IPS DF 19.7 (cell line): ENCODE results near the gene PPM1H.
"Not testable (repeated sequence)": the region's sequence is repeated elsewhere in the genome, so short reads cannot be mapped to it uniquely, and the experiment has no call there.

ENCODE experiments used
- DNase-seq: peaks from one replicate; pipeline ENCODE4 v3.0.0-alpha.2; 2013; ENCODE audit warnings: low read depth, low spot score

The PPM1H gene

DNA sequence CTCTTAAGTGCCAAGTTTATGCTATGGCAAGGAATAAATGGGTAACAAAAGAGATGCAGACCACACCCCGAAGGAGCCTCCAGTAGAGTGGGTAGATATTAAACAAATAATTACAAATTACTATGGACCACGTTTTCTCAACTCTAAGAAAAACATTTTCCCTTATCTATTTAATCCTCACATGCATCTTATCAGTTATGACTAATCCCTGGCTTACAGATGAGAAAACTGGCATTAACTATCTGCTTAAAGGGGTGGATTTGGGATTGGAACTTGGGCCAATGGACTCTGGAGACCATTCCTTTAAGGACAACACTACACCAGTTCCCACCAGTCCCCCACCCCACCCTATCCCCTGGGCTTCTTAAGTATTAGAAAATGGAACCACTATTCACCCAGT is 26.3 kb downstream of the PPM1H start:
- no peak for DNase-seq

DNA sequence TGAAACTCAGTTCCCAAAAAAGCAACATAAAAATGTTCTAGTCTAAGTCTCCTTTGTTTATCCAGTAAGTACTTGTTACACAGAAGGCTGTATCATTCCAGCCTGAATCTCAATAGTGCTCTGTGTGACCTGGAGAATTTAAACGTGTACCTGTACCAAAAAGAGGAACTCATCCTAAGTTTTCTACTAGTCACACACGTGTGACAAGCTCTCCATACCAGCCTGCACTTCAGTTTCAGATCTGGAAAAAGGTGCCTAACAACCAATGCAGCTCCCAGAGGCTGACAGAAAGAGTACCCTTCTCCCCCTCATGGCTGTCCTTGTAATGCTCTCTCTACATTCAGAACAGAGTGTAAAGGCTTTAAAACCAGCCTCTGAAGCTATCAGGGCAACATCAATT is 27.4 kb downstream of the PPM1H start:
- no peak for DNase-seq

DNA sequence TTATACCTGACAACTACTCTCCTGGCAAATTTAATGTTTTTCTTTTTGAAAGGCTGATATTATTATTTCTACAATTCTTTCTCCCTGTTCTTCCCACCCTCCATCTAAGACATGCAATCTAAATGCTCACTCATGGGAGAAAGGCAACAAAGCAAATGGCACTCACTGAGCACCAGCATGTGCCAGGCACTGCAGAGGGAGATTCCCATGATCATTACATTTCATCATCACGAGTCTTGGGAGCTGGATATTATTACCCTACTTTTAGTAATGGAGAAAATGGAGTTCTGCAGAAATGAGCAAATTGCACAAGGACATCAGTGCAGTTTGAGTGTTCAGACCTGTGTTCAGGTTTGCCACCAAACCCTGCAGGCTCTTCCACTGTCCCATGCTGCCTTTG is 27.9 kb downstream of the PPM1H start:
- no peak for DNase-seq

DNA sequence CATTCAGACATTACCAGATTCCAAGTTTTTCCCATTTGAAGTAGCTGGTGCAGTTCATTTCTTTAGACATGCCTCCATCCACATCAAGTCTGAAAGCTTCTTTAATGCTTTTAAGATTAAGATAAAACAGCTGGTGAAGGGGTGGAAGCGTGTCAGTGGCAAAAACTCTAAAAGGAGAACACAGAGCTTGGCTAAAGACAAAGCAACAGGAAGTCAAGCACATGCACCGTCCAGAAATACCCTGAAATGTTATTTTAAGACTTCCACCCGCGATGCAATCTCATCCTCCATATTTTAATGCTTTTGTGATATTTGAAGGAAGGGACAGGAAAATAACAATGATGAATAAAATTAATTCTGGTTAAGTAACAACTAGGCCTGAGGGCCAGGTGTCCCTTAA is 31.8 kb downstream of the PPM1H start:
- no peak for DNase-seq

- DNase-seq, result no peak
Observed at GRCh38 chr12:62900686-62901272, 34.2 kb downstream of the PPM1H start.

DNA sequence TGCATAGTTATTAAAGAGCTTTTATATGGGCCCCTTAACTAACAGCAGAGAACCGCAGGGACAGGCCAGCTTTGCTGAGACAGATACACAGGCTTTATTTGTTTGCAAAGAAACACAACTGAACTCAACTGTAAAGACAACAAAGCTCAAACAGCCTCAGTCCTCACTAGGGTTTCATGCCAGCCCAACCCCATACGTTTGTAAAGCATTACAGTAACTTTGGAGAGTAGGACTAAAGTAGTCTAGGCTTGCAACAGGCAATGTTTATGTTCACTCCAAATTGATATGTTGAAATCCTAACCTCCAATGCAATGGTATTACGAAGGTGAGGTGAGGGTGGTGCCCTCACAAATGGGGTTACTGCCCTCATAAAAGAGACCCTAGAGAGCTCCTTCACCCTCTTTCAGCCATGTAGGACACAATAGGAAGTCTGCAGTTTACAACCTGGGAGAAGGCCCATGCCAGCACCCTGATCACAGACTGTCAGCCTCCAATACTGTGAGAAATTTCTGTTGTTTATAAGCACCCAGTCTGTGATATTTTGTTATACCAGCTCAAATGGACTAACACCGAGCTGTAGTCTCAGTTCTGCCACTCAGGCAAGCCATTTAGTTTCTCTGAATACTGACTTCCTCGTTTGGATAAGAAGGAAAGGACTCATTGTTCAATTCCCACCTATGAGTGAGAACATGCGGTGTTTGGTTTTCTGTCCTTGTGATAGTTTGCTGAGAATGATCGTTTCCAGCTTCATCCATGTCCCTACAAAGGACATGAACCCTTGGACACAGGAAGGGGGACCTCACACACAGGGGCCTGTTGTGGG is 35.2 kb downstream of the PPM1H start:
- DNase-seq, result no peak

GRCh38 chr12:62898526-62898925 is 36.4 kb downstream of the PPM1H start:
- DNase-seq, result no peak

DNA sequence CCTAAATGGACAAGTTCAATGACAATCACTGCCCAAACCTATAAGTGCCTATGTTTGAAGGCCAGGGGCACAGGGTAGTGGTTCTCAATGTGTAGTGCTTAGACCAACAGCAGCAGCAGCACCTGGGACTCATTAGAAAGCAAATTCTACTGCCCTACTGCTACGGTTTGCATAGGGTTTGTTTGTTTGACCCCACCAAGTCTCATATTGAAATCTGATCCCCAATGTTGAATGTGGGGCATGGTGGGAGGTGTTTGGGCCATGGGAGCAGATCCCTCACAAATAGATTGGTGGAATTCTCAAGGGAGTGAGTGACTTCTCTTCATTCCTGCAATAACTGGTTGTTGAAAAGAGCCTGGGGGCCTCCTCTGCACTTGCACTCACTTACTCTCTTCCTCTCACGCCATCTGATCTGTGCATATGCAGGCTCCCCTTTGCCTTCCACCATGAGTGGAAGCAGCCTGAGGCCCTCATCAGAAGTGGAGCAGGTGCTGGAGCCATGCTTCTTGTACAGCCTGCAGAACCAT is 39.5 kb downstream of the PPM1H start:
- no peak for DNase-seq

GRCh38 chr12:62893276-62893675 is 41.7 kb downstream of the PPM1H start:
- no peak for DNase-seq

- DNase-seq, result no peak
Observed at GRCh38 chr12:62891805-62892549, 43.0 kb downstream of the PPM1H start.

- DNase-seq, result no peak
Observed at GRCh38 chr12:62888454-62889110, 46.4 kb downstream of the PPM1H start.

GRCh38 chr12:62886796-62887195 is 48.2 kb downstream of the PPM1H start:
- DNase-seq, result no peak

- no peak for DNase-seq
Observed at GRCh38 chr12:62885242-62885641, 49.7 kb downstream of the PPM1H start.

DNA sequence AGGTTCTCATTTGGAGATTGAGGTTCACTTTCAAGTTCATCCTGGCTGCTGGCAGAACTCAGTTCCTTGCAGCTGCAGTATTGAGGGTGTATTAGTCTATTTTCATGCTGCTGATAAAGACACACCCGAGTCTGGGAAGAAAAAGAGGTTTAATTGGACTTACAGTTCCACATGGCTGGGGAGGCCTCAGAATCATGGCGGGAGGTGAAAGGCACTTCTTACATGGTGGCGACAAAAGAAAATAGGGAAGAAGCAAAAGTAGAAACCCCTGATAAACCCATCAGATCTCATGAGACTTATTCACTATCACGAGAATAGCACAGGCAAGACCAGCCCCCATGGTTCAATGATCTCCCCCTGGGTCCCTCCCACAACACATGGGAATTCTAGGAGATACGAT is 50.1 kb downstream of the PPM1H start:
- not testable (repeated sequence) for DNase-seq

GRCh38 chr12:62882696-62883095 is 52.3 kb downstream of the PPM1H start:
- no peak for DNase-seq

GRCh38 chr12:62882140-62882539 is 52.8 kb downstream of the PPM1H start:
- DNase-seq, result no peak

DNA sequence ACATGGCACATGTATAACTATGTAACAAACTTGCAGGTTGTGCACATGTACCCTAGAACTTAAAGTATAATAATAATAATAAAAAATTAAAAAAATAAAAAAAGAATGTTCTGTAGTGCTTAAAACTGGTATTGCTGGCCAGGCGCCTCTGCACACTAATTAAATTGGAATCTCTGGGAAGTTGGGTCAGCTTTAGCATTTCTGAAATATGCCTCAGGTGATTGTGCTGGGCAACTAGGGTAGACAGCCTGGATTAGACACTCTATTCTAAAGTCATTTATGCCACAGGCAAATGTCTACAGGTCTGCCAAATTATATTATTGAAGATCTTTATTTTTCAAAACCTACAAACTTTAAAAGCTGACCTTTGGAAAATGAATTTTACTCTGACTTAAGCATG is 55.3 kb downstream of the PPM1H start:
- DNase-seq, result no peak

- not testable (repeated sequence) for DNase-seq
Observed at GRCh38 chr12:62879228-62879627, 55.7 kb downstream of the PPM1H start.

GRCh38 chr12:62878211-62878610 is 56.7 kb downstream of the PPM1H start:
- DNase-seq, result no peak

DNA sequence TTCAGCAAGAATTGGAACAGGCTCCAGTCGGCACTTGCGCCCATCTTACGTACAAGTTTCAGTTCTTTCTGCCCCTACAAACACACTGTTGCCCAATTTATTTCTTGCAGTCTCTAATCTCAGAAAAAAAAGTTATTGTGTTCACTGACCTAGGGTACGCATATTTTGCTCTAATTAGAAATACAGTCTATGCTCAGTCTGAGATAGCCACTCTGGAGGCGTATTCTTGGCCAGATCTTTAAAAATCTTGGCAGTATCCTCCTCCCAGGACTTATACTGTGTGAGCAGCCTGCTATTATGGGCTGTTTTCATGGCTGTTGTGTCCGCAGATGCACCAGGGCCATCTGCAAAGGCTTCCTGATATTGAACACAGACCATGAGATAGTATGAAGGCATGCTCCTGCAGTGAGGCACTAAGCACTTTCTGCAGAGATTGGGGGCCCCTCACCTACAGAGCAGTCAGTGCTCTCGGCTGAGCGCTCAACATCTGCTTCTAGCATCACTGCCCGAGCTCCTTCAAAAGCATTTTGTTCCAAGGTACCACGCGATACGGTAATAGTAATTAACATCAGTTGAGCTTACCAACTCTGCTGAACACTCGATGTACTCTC is 57.9 kb downstream of the PPM1H start:
- no peak for DNase-seq

DNA sequence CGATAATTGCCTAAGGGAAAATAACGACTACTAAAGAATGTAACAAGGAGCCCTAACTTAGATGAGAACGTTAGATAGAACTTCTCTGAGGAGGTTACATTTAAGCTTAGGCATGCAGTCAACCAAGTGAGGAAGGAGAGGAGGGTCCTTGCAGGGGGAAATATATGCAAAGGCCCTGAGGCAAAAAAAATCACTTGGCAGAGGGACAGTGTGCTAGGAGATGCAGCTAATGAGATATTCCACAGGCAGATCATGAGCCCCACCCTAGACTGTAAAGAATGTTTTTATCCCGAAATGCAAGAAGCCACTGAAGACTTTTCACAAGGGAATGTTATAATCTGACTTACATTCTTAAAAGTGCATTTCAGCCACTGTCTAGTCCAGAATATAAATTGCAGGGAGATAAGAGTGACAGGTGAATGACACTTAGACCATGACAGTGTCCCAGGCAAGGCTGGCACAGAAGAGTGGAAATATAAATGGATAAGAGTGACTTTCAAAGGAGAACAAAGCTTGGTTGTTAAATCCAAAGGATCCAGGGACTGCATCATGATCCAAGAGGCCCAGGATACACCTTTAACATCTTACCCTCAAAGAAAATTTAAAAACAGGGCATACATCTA is 61.0 kb downstream of the PPM1H start:
- no peak for DNase-seq
